Spinal cord (tissue), 10 donors: Measurements from ENCODE around the gene WIPF3. TPM values are rescaled to one million over a fixed set of nuclear protein-coding genes. Genes with fewer than 3 reads are reported as not detected.
A peak's percentile ranks its signal among the peaks of the same experiment; 100 is the strongest.
"Not testable (repeated sequence)": the region's sequence is repeated elsewhere in the genome, so short reads cannot be mapped to it uniquely, and the experiment has no call there.

Source experiments
- DNase-seq, 6 donors: peaks; one replicate each; pipeline versions ENCODE4 v3.0.0 to v3.0.0-alpha.2; 2013 to 2015; ENCODE audit warnings: low spot score in 6 of 6, low read depth in 4 of 6
- H3K27ac ChIP-seq: one replicate; pipeline ENCODE4 v1.5.1; 2013; ENCODE audit warnings: low read depth, low read length, control low read depth
- H3K27me3 ChIP-seq: one replicate; pipeline ENCODE4 v1.6.1; 2013; ENCODE audit warnings: low read length; ENCODE audit not compliant: control insufficient read depth, insufficient read depth
- H3K36me3 ChIP-seq: one replicate; pipeline ENCODE4 v1.6.1; 2013; ENCODE audit warnings: low read length; ENCODE audit not compliant: control insufficient read depth, insufficient read depth
- H3K4me1 ChIP-seq: one replicate; pipeline ENCODE4 v1.6.1; 2013; ENCODE audit warnings: low read length; ENCODE audit not compliant: control insufficient read depth, insufficient read depth
- H3K4me3 ChIP-seq: one replicate; pipeline ENCODE4 v1.5.1; 2013; ENCODE audit warnings: low read depth, low read length, control low read depth
- H3K9me3 ChIP-seq: one replicate; pipeline ENCODE4 v1.6.1; 2013; ENCODE audit warnings: low read length; ENCODE audit not compliant: control insufficient read depth, insufficient read depth
- WGBS: methylation state at CpG from one replicate; pipeline ENCODE4 v1.1.5; 2013; ENCODE audit warnings: missing lambda C conversion rate; ENCODE audit not compliant: insufficient coverage; 5-methylcytosine and 5-hydroxymethylcytosine counted together
- polyA plus RNA-seq, 2 donors: library from polyadenylated mRNA; unstranded; fragments of 120-200 nt; gene quantifications; one replicate each; pipeline ENCODE4 v1.2.1, GENCODE V29; 2013; ENCODE audit not compliant: insufficient read length in 2 of 2
- total RNA-seq, 2 donors: library from RNA; depleted of rRNA in 1 of 2; stranded (reverse); fragments of 120-200 nt in 1 of 2; fragments of >200 nt in 1 of 2; gene quantifications; one replicate each; pipeline versions ENCODE4 v1.2.3 to v1.2.4, GENCODE V29; 2013 to 2014
- donor health status: healthy.

The WIPF3 gene
- total and polyA plus RNA-seq, 4 donors, result 4.5 to 17.8 (median 11.1) TPM

DNA sequence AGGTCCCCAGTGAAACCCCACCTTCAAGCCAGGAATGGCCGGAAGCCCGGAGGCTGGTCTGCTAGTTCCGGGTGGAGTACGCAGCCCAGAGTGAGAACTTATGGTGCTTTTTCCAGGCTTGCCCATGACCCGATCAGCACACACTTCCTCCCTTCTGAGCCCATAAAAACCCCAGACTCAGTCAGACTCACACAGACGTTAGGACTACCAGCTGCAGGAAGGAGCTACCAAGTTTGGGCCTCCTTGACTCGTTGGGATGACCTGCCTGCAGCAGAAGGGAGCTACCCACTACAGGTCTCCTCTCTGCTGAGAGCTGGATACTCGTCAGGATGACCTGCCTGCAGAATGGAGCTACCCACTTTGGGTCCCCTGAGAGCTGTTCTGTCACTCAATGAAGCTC, 144.2 kb downstream of the WIPF3 start:
- Histone ChIP-seq H3K27ac (no peak overlapping the region), H3K9me3 (no peaks in the 10 kb centered on the region), H3K4me1 (no peaks in the 10 kb centered on the region), H3K27me3 (no peaks in the 10 kb centered on the region), H3K4me3 (no peak overlapping the region), H3K36me3 (peaks cover 53% of the 10 kb centered on the region)
- 91% methylated on average over 8 of the region's 8 CpGs for WGBS
- no peak for DNase-seq

DNA sequence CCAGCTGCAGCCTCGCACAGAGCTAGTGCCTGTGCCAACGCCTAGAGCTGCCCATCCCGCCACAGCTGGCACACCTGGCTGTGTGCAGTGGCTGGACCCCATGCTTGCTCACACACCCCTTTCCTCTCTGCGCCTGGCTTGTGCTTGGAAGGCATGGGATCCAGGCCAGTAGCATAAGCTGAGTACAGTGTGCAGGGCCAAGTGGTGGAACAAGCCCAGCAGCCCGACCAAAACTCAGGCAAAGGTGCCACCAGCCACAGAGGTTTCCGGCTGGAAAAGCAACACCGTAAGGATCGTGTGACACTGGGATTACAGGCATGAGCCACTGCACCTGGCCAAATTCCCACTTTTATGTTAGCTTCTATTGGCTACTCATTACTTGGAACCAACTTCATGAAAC, 144.9 kb downstream of the WIPF3 start:
- no peak for DNase-seq
- Histone ChIP-seq H3K9me3 (no peaks in the 10 kb centered on the region), H3K27ac (no peak overlapping the region), H3K36me3 (peaks cover 52% of the 10 kb centered on the region), H3K27me3 (no peaks in the 10 kb centered on the region), H3K4me3 (no peak overlapping the region), H3K4me1 (no peaks in the 10 kb centered on the region)
- 95% methylated on average over 8 of the region's 8 CpGs for WGBS

DNA sequence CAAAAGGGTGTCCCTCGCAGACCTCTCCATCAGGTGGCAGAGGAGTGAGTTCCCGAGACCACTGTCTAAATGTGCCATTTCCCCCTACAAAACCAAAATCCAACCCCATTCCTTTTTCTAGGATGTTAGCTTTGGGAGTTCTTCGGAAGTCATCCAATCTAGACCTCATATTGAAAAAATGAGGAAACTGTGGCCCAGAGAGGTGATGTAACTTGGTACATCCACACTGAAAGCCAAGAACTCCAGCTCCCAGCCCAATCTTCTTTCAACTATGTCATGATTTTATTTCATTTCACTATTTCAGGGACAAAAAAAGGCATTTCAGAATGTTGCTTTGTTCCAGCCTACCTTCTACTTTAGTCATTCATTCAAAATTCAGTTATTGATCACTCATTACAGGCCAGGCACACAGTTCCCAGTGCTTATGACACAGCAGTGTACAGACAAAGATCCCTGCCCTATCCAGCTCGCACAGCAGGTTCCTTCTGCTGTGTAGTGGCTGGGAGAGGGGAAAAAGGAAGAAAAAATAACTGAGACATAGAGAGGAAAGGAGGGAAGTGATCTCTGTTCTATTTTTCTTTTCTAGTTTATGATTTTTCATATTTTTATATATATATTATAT, 147.5 kb downstream of the WIPF3 start:
- H3K4me1 ChIP-seq, result peaks cover 9% of the 10 kb centered on the region
- H3K4me3 ChIP-seq, result no peak overlapping the region
- peaks cover 38% of the 10 kb centered on the region for H3K36me3 ChIP-seq
- WGBS, result no CpG with 5 or more reads among the region's 4 CpGs
- H3K9me3 ChIP-seq, result no peaks in the 10 kb centered on the region
- H3K27me3 ChIP-seq, result no peaks in the 10 kb centered on the region
- no peak for DNase-seq
- no peak overlapping the region for H3K27ac ChIP-seq

DNA sequence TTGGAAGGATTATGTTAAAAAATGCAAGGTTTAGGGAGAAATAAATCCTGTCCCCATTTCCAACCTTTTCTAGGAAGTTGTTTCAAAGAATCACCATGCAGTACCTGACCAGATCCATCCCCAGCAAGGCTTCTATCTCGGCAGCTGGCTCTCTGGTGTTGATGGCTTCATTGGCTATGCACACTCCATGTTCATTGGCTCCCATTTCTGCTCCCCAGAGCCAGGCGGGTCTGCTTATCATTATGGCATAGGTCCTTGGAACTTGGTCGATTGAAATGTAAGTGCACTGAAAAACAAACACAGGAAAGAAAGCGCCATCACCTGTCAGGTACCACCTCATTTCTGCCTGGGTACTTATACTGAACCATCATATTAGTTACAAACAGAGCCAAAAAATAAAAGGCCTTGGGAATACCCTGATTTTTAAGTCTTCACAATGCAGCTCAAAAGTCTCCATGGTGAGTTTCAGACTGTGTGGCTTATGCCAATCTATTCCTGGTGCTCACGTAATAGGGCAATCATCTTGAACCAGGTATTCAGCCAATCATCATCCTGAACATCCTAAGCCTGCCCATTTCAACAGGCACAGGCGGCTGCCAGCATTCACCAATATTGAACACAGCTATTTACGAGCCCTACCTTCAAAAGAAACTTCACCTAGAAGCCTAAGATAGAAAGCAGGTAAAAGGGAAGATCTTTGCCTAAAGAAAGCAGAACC, 148.9 kb downstream of the WIPF3 start:
- Histone ChIP-seq H3K4me3 (no peak overlapping the region), H3K9me3 (no peaks in the 10 kb centered on the region), H3K4me1 (peaks cover 9% of the 10 kb centered on the region), H3K36me3 (peaks cover 28% of the 10 kb centered on the region), H3K27ac (no peak overlapping the region), H3K27me3 (no peaks in the 10 kb centered on the region)
- peak in 1 of 6 donors; percentile 28 for DNase-seq
- 87% methylated on average over 4 of the region's 7 CpGs for WGBS

GRCh38 chr7:29955799-29956486, 149.6 kb downstream of the WIPF3 start:
- H3K36me3 ChIP-seq, result peaks cover 21% of the 10 kb centered on the region
- H3K27me3 ChIP-seq, result no peaks in the 10 kb centered on the region
- no peaks in the 10 kb centered on the region for H3K9me3 ChIP-seq
- H3K4me3 ChIP-seq, result no peak overlapping the region
- DNase-seq, result no peak
- H3K27ac ChIP-seq, result no peak overlapping the region
- peaks cover 9% of the 10 kb centered on the region for H3K4me1 ChIP-seq
- 46% methylated on average over 4 of the region's 8 CpGs for WGBS

GRCh38 chr7:29956487-29956836, 150.2 kb downstream of the WIPF3 start:
- H3K4me3 ChIP-seq, result no peak overlapping the region
- no peak for DNase-seq
- H3K4me1 ChIP-seq, result peaks cover 9% of the 10 kb centered on the region
- H3K27ac ChIP-seq, result no peak overlapping the region
- peaks cover 16% of the 10 kb centered on the region for H3K36me3 ChIP-seq
- H3K27me3 ChIP-seq, result no peaks in the 10 kb centered on the region
- no peaks in the 10 kb centered on the region for H3K9me3 ChIP-seq
- WGBS, result 68% methylated on average over 3 of the region's 3 CpGs

DNA sequence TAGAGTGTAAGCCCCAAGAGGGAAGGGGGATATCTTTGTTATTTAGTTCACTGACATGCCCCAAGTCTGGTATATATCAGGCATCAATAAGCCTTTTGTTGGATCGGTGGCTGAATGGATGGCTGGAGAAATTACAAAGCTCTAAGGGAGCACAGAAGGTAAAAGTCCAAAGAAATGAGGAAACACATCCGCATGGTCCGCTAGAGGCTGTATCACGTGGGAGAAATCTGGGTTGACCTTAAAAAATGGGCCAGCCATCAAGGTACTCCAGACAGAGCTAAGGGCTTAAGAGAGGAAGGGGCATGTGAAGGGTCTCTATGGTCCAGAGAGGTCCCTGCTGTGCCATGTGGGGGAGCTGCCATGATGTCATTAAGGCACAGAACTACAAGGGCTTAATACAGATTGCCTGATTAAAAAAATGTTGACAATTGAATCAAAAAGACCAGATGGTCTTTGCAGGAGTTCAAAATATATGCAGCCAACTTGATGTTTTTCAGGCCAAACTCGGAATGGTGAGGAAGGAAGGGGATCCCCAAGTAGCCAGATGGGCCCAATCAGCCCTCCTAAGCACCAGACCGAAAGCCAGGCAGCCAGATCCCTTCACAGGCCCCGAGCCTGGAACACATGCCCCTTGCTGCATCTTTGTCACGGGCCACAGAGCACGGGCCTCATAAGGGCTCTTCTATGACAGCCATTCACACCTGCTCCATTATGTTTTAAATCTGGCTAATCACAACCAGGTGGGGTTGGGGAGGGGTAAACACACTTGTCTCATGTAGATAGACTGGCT, 151.4 kb downstream of the WIPF3 start:
- DNase-seq, result peak in 2 of 6 donors; percentile 69 to 87
- 71% methylated on average over 7 of the region's 9 CpGs for WGBS
- Histone ChIP-seq H3K4me1 (peaks cover 9% of the 10 kb centered on the region), H3K27me3 (no peaks in the 10 kb centered on the region), H3K27ac (no peak overlapping the region), H3K4me3 (no peak overlapping the region), H3K9me3 (no peaks in the 10 kb centered on the region), H3K36me3 (peaks cover 7% of the 10 kb centered on the region)

DNA sequence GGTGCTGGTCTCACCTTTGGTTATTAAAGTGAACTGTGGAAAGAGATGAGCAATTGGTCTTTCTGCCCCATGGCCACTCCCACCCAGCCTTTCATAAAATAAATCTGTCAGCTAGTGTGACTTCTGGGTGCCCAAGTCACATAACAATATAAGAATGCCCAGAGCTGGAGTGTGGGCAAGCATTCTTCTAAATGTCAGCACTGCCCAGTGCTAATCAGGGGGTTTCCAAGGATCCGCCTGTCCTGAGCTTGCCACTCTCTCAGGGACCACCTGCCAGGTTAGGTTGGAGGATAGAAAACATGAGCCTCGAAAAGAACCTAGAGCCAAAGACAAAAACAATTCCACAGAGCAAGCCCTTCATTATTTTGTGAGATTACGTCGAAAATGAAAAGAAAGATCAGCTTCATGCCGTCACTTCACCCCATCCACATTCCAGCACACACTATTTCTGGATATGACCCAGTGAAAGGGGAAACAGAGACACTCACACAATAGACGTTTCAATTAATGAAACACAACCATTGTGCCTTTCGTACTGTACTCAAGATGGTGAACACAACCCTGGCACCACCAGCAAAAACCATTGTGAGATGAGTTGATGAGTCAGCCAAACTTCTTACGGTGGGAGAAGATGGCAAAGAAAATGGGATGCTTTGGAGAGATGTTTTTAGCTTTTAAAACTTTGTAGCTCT, 152.5 kb downstream of the WIPF3 start:
- Histone ChIP-seq H3K27me3 (no peaks in the 10 kb centered on the region), H3K36me3 (peaks cover 6% of the 10 kb centered on the region), H3K9me3 (no peaks in the 10 kb centered on the region), H3K4me1 (peaks cover 9% of the 10 kb centered on the region), H3K27ac (peak overlapping the region; percentile 50), H3K4me3 (no peak overlapping the region)
- DNase-seq, result peak in 1 of 6 donors; percentile 17
- WGBS, result 85% methylated on average over 4 of the region's 8 CpGs

DNA sequence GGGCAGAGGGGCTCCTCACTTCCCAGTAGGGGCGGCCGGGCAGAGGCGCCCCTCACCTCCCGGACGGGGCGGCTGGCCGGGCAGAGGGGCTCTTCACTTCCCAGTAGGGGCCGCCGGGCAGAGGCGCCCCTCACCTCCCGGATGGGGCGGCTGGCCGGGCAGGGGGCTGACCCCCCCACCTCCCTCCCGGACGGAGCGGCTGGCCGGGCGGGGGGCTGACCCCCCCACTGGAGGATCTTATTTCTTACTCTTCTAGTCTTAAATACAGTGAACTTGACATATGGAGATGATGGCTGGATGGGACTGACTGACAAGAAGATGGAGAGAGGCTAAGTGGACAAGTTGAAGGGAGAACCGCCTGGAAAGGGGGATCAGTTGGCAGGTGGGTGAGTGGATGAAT, 155.3 kb downstream of the WIPF3 start:
- H3K27ac ChIP-seq, H3K9me3 ChIP-seq, DNase-seq, H3K4me3 ChIP-seq, H3K36me3 ChIP-seq, H3K27me3 ChIP-seq: not testable (repeated sequence)
- no CpG with 5 or more reads among the region's 19 CpGs for WGBS
- H3K4me1 ChIP-seq, result peaks cover 15% of the 10 kb centered on the region
